Gastrocnemius medialis (tissue), 4 donors: ENCODE results near the gene USP17L26. TPM values are rescaled to one million over a fixed set of nuclear protein-coding genes. Genes with fewer than 3 reads are reported as not detected.
A peak's percentile ranks its signal among the peaks of the same experiment; 100 is the strongest.
"Not testable (repeated sequence)": the region's sequence is repeated elsewhere in the genome, so short reads cannot be mapped to it uniquely, and the experiment has no call there.

ENCODE experiments used
- ATAC-seq, 2 donors: fragments of 150-250 bp; one replicate each; pipeline ENCODE4 v1.9.1; 2016
- DNase-seq, 2 donors: peaks; one replicate each; pipeline ENCODE4 v3.0.0-alpha.2; 2019
- H3K27ac ChIP-seq, 4 donors: fragments of 200-600 bp; sonication (generic); 1 replicate in 1 of 4; 2 replicates in 3 of 4; pipeline ENCODE4 v1.5.1; 2016 to 2018; ENCODE audit warnings: mild to moderate bottlenecking in 2 of 4, moderate library complexity in 1 of 4
- H3K27me3 ChIP-seq, 3 donors: fragments of 200-600 bp; sonication (generic) in 2 of 3; 1 replicate in 1 of 3; 2 replicates in 2 of 3; pipeline versions ENCODE4 v1.5.1 to v1.6.0; 2016 to 2019; ENCODE audit warnings: mild to moderate bottlenecking in 1 of 3, moderate library complexity in 1 of 3
- H3K36me3 ChIP-seq, 2 donors: fragments of 200-600 bp; sonication (generic) in 1 of 2; one replicate each; pipeline ENCODE4 v1.5.1; 2017 to 2018
- H3K4me1 ChIP-seq, 2 donors: fragments of 200-600 bp; sonication (generic) in 1 of 2; one replicate each; pipeline ENCODE4 v1.5.1; 2016 to 2017; ENCODE audit warnings: mild to moderate bottlenecking in 2 of 2
- H3K4me3 ChIP-seq, 4 donors: fragments of 200-600 bp; sonication (generic) in 3 of 4; 1 replicate in 1 of 4; 2 replicates in 3 of 4; pipeline ENCODE4 v1.5.1; 2016 to 2019; ENCODE audit warnings: mild to moderate bottlenecking in 2 of 4
- H3K9me3 ChIP-seq, 3 donors: fragments of 200-600 bp; sonication (generic) in 2 of 3; 1 replicate in 1 of 3; 2 replicates in 2 of 3; pipeline ENCODE4 v1.5.1; 2016 to 2019
- POLR2A ChIP-seq, 2 donors: fragments of 450-650 bp; IDR thresholded peaks; one replicate each; pipeline ENCODE4 v1.6.1; 2017; ENCODE audit warnings: antibody characterized with exemption in 2 of 2, mild to moderate bottlenecking in 2 of 2, moderate library complexity in 2 of 2
- in situ Hi-C, 4 donors: fragments of 200-750 bp; cut with MboI; loops; one replicate each; pipeline versions ENCODE4 v1.15.0 to v1.8.0; 2017; ENCODE audit warnings: low sequenced_read_pairs in 4 of 4
- intact Hi-C: fragments of 100-400 bp; cut with DNase I; formaldehyde crosslinking; loops from one replicate; pipeline ENCODE4 v1.15.1; 2023; ENCODE audit warnings: low total_unique reads
- total RNA-seq, 4 donors: library from RNA; depleted of rRNA; stranded (reverse); fragments of >200 nt; gene quantifications; one replicate each; pipeline versions ENCODE4 v1.1.0 to v1.2.3, GENCODE V29; 2016
- TF ChIP-seq, protein P1 (sequence below), 5 experiments: fragments of 450-650 bp in 3 of 5; fragments of 200-600 bp in 2 of 5; sonication (generic) in 2 of 5; IDR thresholded peaks in 4 of 5; conservative IDR thresholded peaks in 1 of 5; 1 replicate in 4 of 5; 2 replicates in 1 of 5; pipeline ENCODE4 v1.5.1; 2016 to 2019; ENCODE audit warnings: antibody characterized with exemption in 5 of 5, mild to moderate bottlenecking in 3 of 5, moderate library complexity in 3 of 5

The USP17L26 gene
- total RNA-seq, 4 donors from 2014 or later: not detected

GRCh38 chr4:9381012-9381534, 46.6 kb downstream of the USP17L26 start:
- in situ Hi-C loops, H3K4me1 ChIP-seq, ATAC-seq, H3K36me3 ChIP-seq, H3K27me3 ChIP-seq, H3K27ac ChIP-seq, intact Hi-C loops, H3K9me3 ChIP-seq: not testable (repeated sequence)
- TF ChIP-seq, protein P1, sequence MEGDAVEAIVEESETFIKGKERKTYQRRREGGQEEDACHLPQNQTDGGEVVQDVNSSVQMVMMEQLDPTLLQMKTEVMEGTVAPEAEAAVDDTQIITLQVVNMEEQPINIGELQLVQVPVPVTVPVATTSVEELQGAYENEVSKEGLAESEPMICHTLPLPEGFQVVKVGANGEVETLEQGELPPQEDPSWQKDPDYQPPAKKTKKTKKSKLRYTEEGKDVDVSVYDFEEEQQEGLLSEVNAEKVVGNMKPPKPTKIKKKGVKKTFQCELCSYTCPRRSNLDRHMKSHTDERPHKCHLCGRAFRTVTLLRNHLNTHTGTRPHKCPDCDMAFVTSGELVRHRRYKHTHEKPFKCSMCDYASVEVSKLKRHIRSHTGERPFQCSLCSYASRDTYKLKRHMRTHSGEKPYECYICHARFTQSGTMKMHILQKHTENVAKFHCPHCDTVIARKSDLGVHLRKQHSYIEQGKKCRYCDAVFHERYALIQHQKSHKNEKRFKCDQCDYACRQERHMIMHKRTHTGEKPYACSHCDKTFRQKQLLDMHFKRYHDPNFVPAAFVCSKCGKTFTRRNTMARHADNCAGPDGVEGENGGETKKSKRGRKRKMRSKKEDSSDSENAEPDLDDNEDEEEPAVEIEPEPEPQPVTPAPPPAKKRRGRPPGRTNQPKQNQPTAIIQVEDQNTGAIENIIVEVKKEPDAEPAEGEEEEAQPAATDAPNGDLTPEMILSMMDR (IDR thresholded peaks at IDR 0.05 in 4 of 5, conservative IDR thresholded peaks at IDR 0.05 in 1 of 5): peak in 2 of 5 experiments; percentile 21 to 48
- peak overlapping the region in 1 of 4 donors; percentile 42 for H3K4me3 ChIP-seq
- peak in 1 of 2 donors; percentile 20 for DNase-seq

DNA sequence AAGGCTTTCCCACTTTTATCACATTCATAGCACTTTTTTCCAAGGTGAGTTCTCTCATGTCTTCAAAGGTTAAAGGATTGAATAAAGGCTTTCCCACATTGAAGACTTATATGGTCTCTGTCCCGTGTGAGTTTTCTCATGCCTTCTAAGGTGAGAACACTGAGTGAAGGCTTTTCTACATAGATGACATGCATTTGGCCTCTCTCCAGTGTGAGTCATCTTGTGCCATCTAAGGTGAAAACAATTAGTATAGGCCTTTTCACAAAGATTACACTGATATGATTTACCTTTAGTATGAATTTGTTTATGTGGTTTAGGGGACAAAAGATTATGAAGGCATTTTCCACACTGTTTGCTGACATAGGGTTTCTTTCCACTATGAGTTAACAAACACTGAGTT, 49.7 kb downstream of the USP17L26 start:
- no peak for ATAC-seq
- Histone ChIP-seq H3K4me3 (no peak overlapping the region), H3K9me3 (no peaks in the 10 kb centered on the region), H3K36me3 (no peaks in the 10 kb centered on the region), H3K27me3 (no peaks in the 10 kb centered on the region), H3K27ac (no peak overlapping the region), H3K4me1 (no peaks in the 10 kb centered on the region)
- intact Hi-C loops (no loop called here), in situ Hi-C loops (no loop called here)
- no peak for DNase-seq
- TF ChIP-seq POLR2A (IDR thresholded peaks at IDR 0.05): no peak

Other genes starting within 250 kb of the USP17L26 start
- not detected for gene FAM90A26, start 164.2 kb upstream of the USP17L26 start, total RNA-seq
- gene USP17L10, start 124.0 kb upstream of the USP17L26 start, total RNA-seq: not detected
- not detected for gene USP17L11, start 119.3 kb upstream of the USP17L26 start, total RNA-seq
- gene USP17L12, start 114.5 kb upstream of the USP17L26 start, total RNA-seq: not detected
- not detected for gene USP17L13, start 109.8 kb upstream of the USP17L26 start, total RNA-seq
- not detected for gene USP17L15, start 100.3 kb upstream of the USP17L26 start, total RNA-seq
- gene USP17L17, start 90.8 kb upstream of the USP17L26 start, total RNA-seq: not detected
- not detected for gene USP17L18, start 86.0 kb upstream of the USP17L26 start, total RNA-seq
- gene USP17L19, start 81.3 kb upstream of the USP17L26 start, total RNA-seq: not detected
- not detected for gene USP17L20, start 76.5 kb upstream of the USP17L26 start, total RNA-seq
- gene USP17L21, start 71.8 kb upstream of the USP17L26 start, total RNA-seq: not detected
- gene USP17L22, start 67.0 kb upstream of the USP17L26 start, total RNA-seq: not detected
- not detected for gene USP17L24, start 9.5 kb upstream of the USP17L26 start, total RNA-seq
- gene USP17L25, start 4.7 kb upstream of the USP17L26 start, total RNA-seq: not detected
- not detected for gene USP17L5, start 4.7 kb downstream of the USP17L26 start, total RNA-seq
- not detected for gene USP17L27, start 9.5 kb downstream of the USP17L26 start, total RNA-seq
- not detected for gene USP17L28, start 14.2 kb downstream of the USP17L26 start, total RNA-seq
- not detected for gene USP17L29, start 19.0 kb downstream of the USP17L26 start, total RNA-seq
- gene USP17L30, start 28.5 kb downstream of the USP17L26 start, total RNA-seq: not detected
- gene DEFB131A, start 109.8 kb downstream of the USP17L26 start, total RNA-seq: not detected